ENCODE data around the gene COPG1. TPM values are rescaled to one million over a fixed set of nuclear protein-coding genes. Genes with fewer than 3 reads are reported as not detected.
A peak's percentile ranks its signal among the peaks of the same experiment; 100 is the strongest.

COPG1 gene
- total and polyA plus RNA-seq, 9 of the 15 experiments (the other 6 are each of a cell fraction or from before 2014, with no cell fraction given) = 40.3 to 105 (median 62.4) TPM

GRCh38 chr3:129228891-129229585 is 20.4 kb upstream of the COPG1 start (continued):
- TF ChIP-seq MGA (IDR thresholded peaks at IDR 0.05) (peak; percentile 50), ARID2 (IDR thresholded peaks at IDR 0.05) (0 out of 2 replicates have a peak, but pooled peaks have one; percentile 13), HDAC1 (IDR thresholded peaks at IDR 0.05) (0 out of 4 replicates have a peak, but pooled peaks of 1 of the 2 experiments have one; percentile 16), RCOR1 (IDR thresholded peaks at IDR 0.05; ENCODE audit: borderline replicate concordance in 1 of 2, low read depth in 2 of 2, low read length in 2 of 2) (0 out of 4 replicates have a peak, but pooled peaks of 1 of the 2 experiments have one; percentile 37), CREM (IDR thresholded peaks at IDR 0.05; ENCODE audit: low read depth) (peak; percentile 32; the same call in 1 of the 2 replicates), SPI1 (IDR thresholded peaks at IDR 0.05; ENCODE audit: borderline replicate concordance, low read depth, low read length) (0 out of 2 replicates have a peak, but pooled peaks have one; percentile 20), XRCC5 (IDR thresholded peaks at IDR 0.05; ENCODE audit: low read depth, low read length) (peak; percentile 27; the same call in 1 of the 2 replicates), EP400 (IDR thresholded peaks at IDR 0.05) (peak; percentile 36; the same call in 1 of the 2 replicates), THRB (CRISPR knock-in tag; conservative IDR thresholded peaks at IDR 0.05) (no peak), ZNF766 (CRISPR knock-in tag; conservative IDR thresholded peaks at IDR 0.05) (0 out of 2 replicates have a peak, but pooled peaks have one; percentile 32), ARID1B (IDR thresholded peaks at IDR 0.05) (peak; percentile 49), MECOM (CRISPR knock-in tag; IDR thresholded peaks at IDR 0.05) (no peak)

Measured in K562 (cell line).